Mesenchymal stem cell (in vitro differentiated cells and primary cell): ENCODE results near the gene RAD1.

Source experiments
- DNase-seq: peaks from one replicate; pipeline ENCODE4 v3.0.0-alpha.2; 2013
- H2AFZ ChIP-seq: one replicate; pipeline ENCODE4 v1.6.1; 2013; ENCODE audit warnings: low read depth, mild to moderate bottlenecking, control low read depth, inconsistent platforms, low read length, moderate library complexity
- H2AK5ac ChIP-seq: 2 replicates; pipeline ENCODE4 v1.6.1; 2013; ENCODE audit warnings: low read length, moderate library complexity, mild to moderate bottlenecking, inconsistent platforms; ENCODE audit not compliant: severe bottlenecking
- H2BK120ac ChIP-seq: one replicate; pipeline ENCODE4 v1.6.1; 2013; ENCODE audit warnings: low read depth, mild to moderate bottlenecking, inconsistent platforms, low read length, moderate library complexity
- H2BK12ac ChIP-seq, 2 experiments: one replicate each; pipeline ENCODE4 v1.6.1; 2013; ENCODE audit warnings: inconsistent platforms in 2 of 2, low read length in 2 of 2, mild to moderate bottlenecking in 2 of 2, moderate library complexity in 2 of 2, control low read depth in 1 of 2
- H2BK15ac ChIP-seq: one replicate; pipeline ENCODE4 v1.6.1; 2013; ENCODE audit warnings: mild to moderate bottlenecking, low read depth, inconsistent platforms; ENCODE audit not compliant: poor library complexity, severe bottlenecking
- H2BK5ac ChIP-seq: 2 replicates; pipeline ENCODE4 v1.6.1; 2013; ENCODE audit warnings: low read depth, mild to moderate bottlenecking, low read length, control low read depth, inconsistent platforms; ENCODE audit not compliant: poor library complexity, severe bottlenecking
- H3K14ac ChIP-seq, 2 experiments: one replicate each; pipeline ENCODE4 v1.6.1; 2013; ENCODE audit warnings: inconsistent platforms in 2 of 2, low read length in 2 of 2, control low read depth in 1 of 2, mild to moderate bottlenecking in 1 of 2, moderate library complexity in 1 of 2
- H3K18ac ChIP-seq, 2 experiments: one replicate each; pipeline ENCODE4 v1.6.1; 2013; ENCODE audit warnings: inconsistent platforms in 2 of 2, low read length in 2 of 2, control low read depth in 1 of 2, low read depth in 1 of 2, mild to moderate bottlenecking in 1 of 2
- H3K23ac ChIP-seq, 2 experiments: one replicate each; pipeline ENCODE4 v1.6.1; 2013; ENCODE audit warnings: inconsistent platforms in 2 of 2, low read length in 2 of 2, mild to moderate bottlenecking in 2 of 2, moderate library complexity in 2 of 2, control low read depth in 1 of 2
- H3K27ac ChIP-seq: 2 replicates; pipeline ENCODE4 v1.5.1; 2013; ENCODE audit warnings: mild to moderate bottlenecking, moderate library complexity, low read length, control low read depth, inconsistent platforms; ENCODE audit not compliant: poor library complexity, severe bottlenecking
- H3K27me3 ChIP-seq, 2 experiments: 2 replicates each; pipeline versions ENCODE4 v1.6.1 to v1.7.0; 2013; ENCODE audit warnings: low read length in 2 of 2, mild to moderate bottlenecking in 2 of 2, moderate library complexity in 2 of 2, control low read depth in 1 of 2, inconsistent platforms in 1 of 2; ENCODE audit not compliant: control insufficient read depth in 1 of 2, insufficient read depth in 1 of 2
- H3K36me3 ChIP-seq, 2 experiments: 2 replicates each; pipeline versions ENCODE4 v1.6.1 to v1.7.0; 2013; ENCODE audit warnings: low read length in 2 of 2, control low read depth in 1 of 2, inconsistent platforms in 1 of 2, low read depth in 1 of 2, mild to moderate bottlenecking in 1 of 2; ENCODE audit not compliant: insufficient read depth in 2 of 2, control insufficient read depth in 1 of 2
- H3K4ac ChIP-seq, 2 experiments: one replicate each; pipeline ENCODE4 v1.6.1; 2013; ENCODE audit warnings: inconsistent platforms in 2 of 2, low read length in 2 of 2, mild to moderate bottlenecking in 2 of 2, moderate library complexity in 2 of 2, control low read depth in 1 of 2, low read depth in 1 of 2
- H3K4me1 ChIP-seq: 2 replicates; pipeline ENCODE4 v1.6.1; 2013; ENCODE audit warnings: low read depth, low read length, control low read depth; ENCODE audit not compliant: control insufficient read depth, insufficient read depth
- H3K4me2 ChIP-seq: 2 replicates; pipeline ENCODE4 v1.6.1; 2013; ENCODE audit warnings: low read length, mild to moderate bottlenecking, inconsistent platforms; ENCODE audit not compliant: poor library complexity, severe bottlenecking
- H3K4me3 ChIP-seq, 2 experiments: 2 replicates each; pipeline versions ENCODE4 v1.5.1 to v1.7.0; 2013; ENCODE audit warnings: low read length in 2 of 2, mild to moderate bottlenecking in 2 of 2, control low read depth in 1 of 2, low read depth in 1 of 2; ENCODE audit not compliant: insufficient read depth in 1 of 2
- H3K79me1 ChIP-seq: replicated peaks from 2 replicates; pipeline ENCODE4 v1.6.1; 2013; ENCODE audit warnings: mild to moderate bottlenecking, control low read depth, low read length, inconsistent platforms; ENCODE audit not compliant: poor library complexity, severe bottlenecking
- H3K9ac ChIP-seq: 2 replicates; pipeline ENCODE4 v1.7.0; 2013; ENCODE audit warnings: mild to moderate bottlenecking, low read length, moderate library complexity
- H3K9me3 ChIP-seq: 2 replicates; pipeline ENCODE4 v1.7.0; 2013; ENCODE audit warnings: mild to moderate bottlenecking, low read length; ENCODE audit not compliant: control insufficient read depth
- H4K8ac ChIP-seq: one replicate; pipeline ENCODE4 v1.6.1; 2013; ENCODE audit warnings: inconsistent platforms, mild to moderate bottlenecking, low read length, moderate library complexity
- H4K91ac ChIP-seq: one replicate; pipeline ENCODE4 v1.6.1; 2013; ENCODE audit warnings: mild to moderate bottlenecking, low read length, inconsistent platforms
- WGBS: methylation state at CpG from one replicate; pipeline ENCODE4 v1.1.7; 2013; ENCODE audit warnings: mixed read lengths; 5-methylcytosine and 5-hydroxymethylcytosine counted together

The RAD1 gene

GRCh38 chr5:34916518-34916917, 1.2 kb upstream of the RAD1 start:
- Histone ChIP-seq H4K91ac (no peak overlapping the region), H3K4me3 (peak overlapping the region in 1 of 2 experiments; percentile 97), H3K14ac (no peak overlapping the region), H3K4me2 (peak overlapping the region; percentile 85), H2AFZ (no peak overlapping the region), H3K36me3 (peaks cover 6 to 32% of the 10 kb centered on the region in 2 experiments), H2BK120ac (no peak overlapping the region), H3K4ac (no peak overlapping the region), H4K8ac (no peak overlapping the region), H3K27me3 (no peaks in the 10 kb centered on the region), H2BK5ac (no peak overlapping the region), H2AK5ac (no peak overlapping the region), H2BK15ac (no peak overlapping the region), H3K23ac (no peak overlapping the region), H3K9me3 (no peaks in the 10 kb centered on the region), H3K9ac (peak overlapping the region; percentile 95), H2BK12ac (no peak overlapping the region), H3K18ac (no peak overlapping the region), H3K79me1 (peaks cover 3% of the 10 kb centered on the region), H3K27ac (no peak overlapping the region), H3K4me1 (peaks cover 2% of the 10 kb centered on the region)
- DNase-seq: no peak
- 63% methylated on average over 6 of the region's 6 CpGs for WGBS

- peak overlapping the region; percentile 48 for H2AFZ ChIP-seq
- H2BK15ac ChIP-seq: no peak overlapping the region
- H3K4me2 ChIP-seq: peak overlapping the region; percentile 85
- H2BK120ac ChIP-seq: no peak overlapping the region
- WGBS: under 1% methylated on average over 20 of the region's 20 CpGs
- H4K8ac ChIP-seq: peak overlapping the region; percentile 90
- H3K4me3 ChIP-seq: peak overlapping the region; percentile 86 to 97
- H3K23ac ChIP-seq: peak overlapping the region in 1 of 2 experiments; percentile 20
- H4K91ac ChIP-seq: peak overlapping the region; percentile 75
- no peaks in the 10 kb centered on the region for H3K27me3 ChIP-seq
- H3K14ac ChIP-seq: peak overlapping the region in 1 of 2 experiments; percentile 45
- H3K4ac ChIP-seq: peak overlapping the region in 1 of 2 experiments; percentile 62
- peak overlapping the region; percentile 3 for H2BK5ac ChIP-seq
- peak overlapping the region; percentile 95 for H3K9ac ChIP-seq
- H3K27ac ChIP-seq: peak overlapping the region; percentile 68
- H3K79me1 ChIP-seq: peaks cover 5% of the 10 kb centered on the region
- H2AK5ac ChIP-seq: no peak overlapping the region
- H3K9me3 ChIP-seq: no peaks in the 10 kb centered on the region
- no peak for DNase-seq
- peak overlapping the region; percentile 46 to 70 for H3K18ac ChIP-seq
- peaks cover 4 to 32% of the 10 kb centered on the region in 2 experiments for H3K36me3 ChIP-seq
- H3K4me1 ChIP-seq: peaks cover 2% of the 10 kb centered on the region
- no peak overlapping the region for H2BK12ac ChIP-seq
Measured at GRCh38 chr5:34915856-34916192, 520 bp upstream of the RAD1 start.

- Histone ChIP-seq H2BK5ac (no peak overlapping the region), H2AK5ac (no peak overlapping the region), H3K4me3 (peak overlapping the region; percentile 84 to 97)
Measured at GRCh38 chr5:34914671-34915138, 599 bp downstream of the RAD1 start.

GRCh38 chr5:34913072-34913471, 2.2 kb downstream of the RAD1 start:
- peaks cover 3% of the 10 kb centered on the region for H3K79me1 ChIP-seq
- no peak overlapping the region for H2AK5ac ChIP-seq
- H4K91ac ChIP-seq: no peak overlapping the region
- no peak overlapping the region for H4K8ac ChIP-seq
- H3K27me3 ChIP-seq: no peaks in the 10 kb centered on the region
- H3K9me3 ChIP-seq: no peaks in the 10 kb centered on the region
- H2BK15ac ChIP-seq: no peak overlapping the region
- H3K9ac ChIP-seq: peak overlapping the region; percentile 95
- no peak overlapping the region for H2AFZ ChIP-seq
- H2BK5ac ChIP-seq: no peak overlapping the region
- H3K14ac ChIP-seq: no peak overlapping the region
- no peak for DNase-seq
- H2BK120ac ChIP-seq: no peak overlapping the region
- H2BK12ac ChIP-seq: no peak overlapping the region
- peaks cover 0 to 41% of the 10 kb centered on the region in 2 experiments for H3K36me3 ChIP-seq
- no peak overlapping the region for H3K4ac ChIP-seq
- no peak overlapping the region for H3K18ac ChIP-seq
- no peak overlapping the region for H3K4me2 ChIP-seq
- peaks cover 2% of the 10 kb centered on the region for H3K4me1 ChIP-seq
- H3K27ac ChIP-seq: no peak overlapping the region
- no peak overlapping the region for H3K23ac ChIP-seq
- H3K4me3 ChIP-seq: no peak overlapping the region
- WGBS: 78% methylated on average over 1 of the region's 2 CpGs

More at GRCh38 chr5:34914671-34915138, 599 bp downstream of the RAD1 start:
- Histone ChIP-seq H2AFZ (peak overlapping the region; percentile 15), H4K91ac (no peak overlapping the region), H3K4ac (no peak overlapping the region), H2BK15ac (peak overlapping the region; percentile 63), H3K4me1 (peaks cover 2% of the 10 kb centered on the region), H3K27me3 (no peaks in the 10 kb centered on the region), H2BK120ac (no peak overlapping the region), H2BK12ac (no peak overlapping the region), H3K18ac (peak overlapping the region; percentile 4 to 77), H3K9ac (peak overlapping the region; percentile 95), H3K4me2 (peak overlapping the region; percentile 59), H4K8ac (peak overlapping the region; percentile 12), H3K14ac (no peak overlapping the region), H3K9me3 (no peaks in the 10 kb centered on the region), H3K79me1 (peaks cover 5% of the 10 kb centered on the region), H3K23ac (no peak overlapping the region), H3K36me3 (peaks cover 3 to 31% of the 10 kb centered on the region in 2 experiments), H3K27ac (peak overlapping the region; percentile 88)
- peak; percentile 59 for DNase-seq
- 4% methylated on average over 20 of the region's 20 CpGs for whole genome bisulfite sequencing
